Measurements from ENCODE around the gene CCZ1B.
A peak's percentile ranks its signal among the peaks of the same experiment; 100 is the strongest.
"Not testable (repeated sequence)": the region's sequence is repeated elsewhere in the genome, so short reads cannot be mapped to it uniquely, and the experiment has no call there.

CCZ1B gene

GRCh38 chr7:6753964-6754363 is 72.1 kb downstream of the CCZ1B start, which contains the start of gene RSPH10B2:
RSPH10B2 (plus strand) TSS chr7:6754103; CDS start chr7:6757678, 3,575 bp downstream.
- intact Hi-C loops (cut with DNase I): not testable (repeated sequence)
- DNase-seq: peak in 2 of 10 donors; percentile 64 to 75

GRCh38 chr7:6750173-6750572 is 75.9 kb downstream of the CCZ1B start:
- intact Hi-C loops (cut with DNase I): not testable (repeated sequence)
- peak in 2 of 10 donors; percentile 58 to 63 for DNase-seq

GRCh38 chr7:6749335-6749734 is 76.7 kb downstream of the CCZ1B start:
- intact Hi-C loops (cut with DNase I): not testable (repeated sequence)
- DNase-seq: peak in 2 of 10 donors; percentile 24 to 65
